ENCODE data around the gene EVI5L. TPM values are rescaled to one million over a fixed set of nuclear protein-coding genes. Genes with fewer than 3 reads are reported as not detected.

The EVI5L gene
- total and polyA plus RNA-seq, 2 donors (not counting 3 experiments of a cell fraction or from before 2014, with no cell fraction given), result 11.9 to 13.5 TPM

- Histone ChIP-seq H3K27ac (ENCODE audit: insufficient read depth, low read depth, low read length) (no peak overlapping the region), H3K4me1 (ENCODE audit: control insufficient read depth, extremely low read depth, insufficient read depth, low read length) (no peaks in the 10 kb centered on the region), H3K9me1 (replicated peaks; ENCODE audit: control insufficient read depth, extremely low read depth, insufficient read depth, low read length) (no peaks in the 10 kb centered on the region), H3K9ac (replicated peaks; ENCODE audit: extremely low read depth, insufficient read depth, low read length) (no peak overlapping the region), H2AFZ (ENCODE audit: low read depth, low read length) (no peak overlapping the region), H3K27me3 (ENCODE audit: control insufficient read depth in 2 of 2, insufficient read depth in 2 of 2, low read length in 2 of 2) (no peaks in the 10 kb centered on the region), H4K20me1 (replicated peaks; ENCODE audit: control insufficient read depth, extremely low read depth, insufficient read depth, low read length) (no peaks in the 10 kb centered on the region), H3K36me3 (ENCODE audit: control insufficient read depth in 2 of 2, extremely low read depth in 1 of 2, insufficient read depth in 2 of 2, low read length in 2 of 2) (no peaks in the 10 kb centered on the region), H3K4me3 (replicated peaks in 1 of 3; ENCODE audit: insufficient read depth in 1 of 3, low read depth in 1 of 3, low read length in 3 of 3) (no peak overlapping the region), H3K79me2 (ENCODE audit: control insufficient read depth, insufficient read depth, low read length) (no peaks in the 10 kb centered on the region), H3K9me3 (replicated peaks; ENCODE audit: control insufficient read depth, insufficient read depth, low read length) (no peaks in the 10 kb centered on the region), H3K4me2 (ENCODE audit: insufficient read depth, low read length) (no peak overlapping the region)
- TF ChIP-seq MYC (IDR thresholded peaks at IDR 0.05; ENCODE audit: low read depth, low read length), result no peak
- TF ChIP-seq POLR2AphosphoS5 (IDR thresholded peaks at IDR 0.05; ENCODE audit: insufficient read depth, low read depth, low read length), result no peak
- no peak for TF ChIP-seq JUN (IDR thresholded peaks at IDR 0.05; ENCODE audit: borderline replicate concordance, insufficient read depth, insufficient read length, low read depth)
- TF ChIP-seq POLR2A (IDR thresholded peaks at IDR 0.05; ENCODE audit: low read depth, low read length), result no peak
- intact Hi-C loops (cut with micrococcal nuclease) (no loop called here), dilution Hi-C loops (cut with MboI; ENCODE audit: extremely low pct_ligation_motif_present, low sequenced_read_pairs) (no loop called here)
- no TSS peak for BruUV-seq (replicated peaks)
- no peak for FAIRE-seq
- ChIA-PET CTCF (interaction anchor here (0.6 to 2.0 kb wide), 2 partner anchors 23 to 28 kb away, joined by 5 to 9 read pairs; partner anchors contain the start of gene SNAPC2), POLR2A (no interaction called here)
- DNase-seq (ENCODE audit: low read depth, low spot score), result no peak
Observed at GRCh38 chr19:7897292-7897691, 67.3 kb downstream of the EVI5L start.

- Histone ChIP-seq H3K36me3 (ENCODE audit: control insufficient read depth in 2 of 2, extremely low read depth in 1 of 2, insufficient read depth in 2 of 2, low read length in 2 of 2) (no peaks in the 10 kb centered on the region), H3K27ac (ENCODE audit: insufficient read depth, low read depth, low read length) (no peak overlapping the region), H4K20me1 (replicated peaks; ENCODE audit: control insufficient read depth, extremely low read depth, insufficient read depth, low read length) (no peaks in the 10 kb centered on the region), H3K4me3 (replicated peaks in 1 of 3; ENCODE audit: insufficient read depth in 1 of 3, low read depth in 1 of 3, low read length in 3 of 3) (no peak overlapping the region), H3K9me1 (replicated peaks; ENCODE audit: control insufficient read depth, extremely low read depth, insufficient read depth, low read length) (no peaks in the 10 kb centered on the region), H3K4me1 (ENCODE audit: control insufficient read depth, extremely low read depth, insufficient read depth, low read length) (peaks cover 8% of the 10 kb centered on the region), H2AFZ (ENCODE audit: low read depth, low read length) (no peak overlapping the region), H3K9ac (replicated peaks; ENCODE audit: extremely low read depth, insufficient read depth, low read length) (no peak overlapping the region), H3K27me3 (ENCODE audit: control insufficient read depth in 2 of 2, insufficient read depth in 2 of 2, low read length in 2 of 2) (no peaks in the 10 kb centered on the region), H3K9me3 (replicated peaks; ENCODE audit: control insufficient read depth, insufficient read depth, low read length) (no peaks in the 10 kb centered on the region), H3K79me2 (ENCODE audit: control insufficient read depth, insufficient read depth, low read length) (no peaks in the 10 kb centered on the region), H3K4me2 (ENCODE audit: insufficient read depth, low read length) (no peak overlapping the region)
- POLR2A ChIA-PET, result no interaction called here
- intact Hi-C loops (cut with micrococcal nuclease), result no loop called here
- DNase-seq (ENCODE audit: low read depth, low spot score), result no peak
- no peak for TF ChIP-seq POLR2A (IDR thresholded peaks at IDR 0.05; ENCODE audit: low read depth, low read length)
- no peak for TF ChIP-seq CTCF (IDR thresholded peaks at IDR 0.05; ENCODE audit: extremely low read depth in 1 of 2, insufficient read depth in 1 of 2, low read depth in 1 of 2, low read length in 2 of 2)
- no peak for TF ChIP-seq JUN (IDR thresholded peaks at IDR 0.05; ENCODE audit: borderline replicate concordance, insufficient read depth, insufficient read length, low read depth)
- TF ChIP-seq EZH2 (IDR thresholded peaks at IDR 0.05; ENCODE audit: borderline replicate concordance, low read depth, low read length, severe bottlenecking), result no peak
- no peak for TF ChIP-seq POLR2AphosphoS5 (IDR thresholded peaks at IDR 0.05; ENCODE audit: insufficient read depth, low read depth, low read length)
- no peak for TF ChIP-seq MAX (IDR thresholded peaks at IDR 0.05; ENCODE audit: insufficient read depth, insufficient read length)
- no peak for TF ChIP-seq GATA2 (IDR thresholded peaks at IDR 0.05; ENCODE audit: insufficient read depth, insufficient read length, low read depth, low read length)
- no peak for TF ChIP-seq FOS (IDR thresholded peaks at IDR 0.05; ENCODE audit: borderline replicate concordance, insufficient read depth, low read length)
- dilution Hi-C loops (cut with MboI; ENCODE audit: extremely low pct_ligation_motif_present, low sequenced_read_pairs), result no loop called here
- FAIRE-seq, result no peak
- no TSS peak for BruUV-seq (replicated peaks)
- CTCF ChIA-PET, result no interaction called here
Observed at GRCh38 chr19:7898967-7899366, 68.9 kb downstream of the EVI5L start.

Data from endothelial cell of umbilical vein (primary cell).